Measurements from ENCODE around the gene AHNAK.

Gene AHNAK

GRCh38 chr11:62401811-62402210 is 144.8 kb downstream of the AHNAK start:
- no peaks in the 10 kb centered on the region for H3K36me3 ChIP-seq (replicated peaks)

GRCh38 chr11:62401356-62401755 is 145.2 kb downstream of the AHNAK start:
- no peak for DNase-seq (ENCODE audit: low spot score in 2 of 2)
- Histone ChIP-seq H3K27me3 (ENCODE audit: low read depth) (no peaks in the 10 kb centered on the region), H3K9me3 (no peaks in the 10 kb centered on the region), H3K36me3 (replicated peaks) (no peaks in the 10 kb centered on the region), H3K4me3 (no peak overlapping the region), H3K4me1 (no peaks in the 10 kb centered on the region)
- in situ Hi-C loops (cut with MboI; ENCODE audit: low sequenced_read_pairs): no loop called here

More at GRCh38 chr11:62401811-62402210, 144.8 kb downstream of the AHNAK start:
- in situ Hi-C loops (cut with MboI; ENCODE audit: low sequenced_read_pairs): no loop called here
- H3K4me1 ChIP-seq: no peaks in the 10 kb centered on the region
- no peaks in the 10 kb centered on the region for H3K9me3 ChIP-seq
- no peak overlapping the region for H3K4me3 ChIP-seq
- no peaks in the 10 kb centered on the region for H3K27me3 ChIP-seq (ENCODE audit: low read depth)
- no peak for DNase-seq (ENCODE audit: low spot score in 2 of 2)

DNA sequence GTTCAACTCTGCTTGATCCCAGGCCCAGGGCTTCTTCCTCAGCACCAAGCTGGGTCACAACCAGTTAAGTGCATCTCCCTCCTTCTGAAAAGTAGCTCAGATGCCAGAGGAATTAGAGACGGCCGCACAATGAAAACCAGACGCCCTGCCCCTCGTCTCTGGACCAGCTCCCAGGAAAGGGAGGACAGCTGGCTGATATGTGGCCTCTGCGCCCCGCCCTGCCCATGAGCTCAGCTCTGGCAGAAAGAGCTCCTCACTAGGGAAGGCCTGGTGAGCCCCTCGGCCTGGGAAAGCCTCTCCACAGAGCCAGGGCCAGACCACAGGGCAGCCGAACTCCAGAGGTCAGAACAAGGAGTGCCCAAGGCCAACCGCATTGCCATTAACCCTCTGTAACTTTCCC is 145.8 kb downstream of the AHNAK start:
- in situ Hi-C loops (cut with MboI; ENCODE audit: low sequenced_read_pairs): no loop called here
- no peaks in the 10 kb centered on the region for H3K9me3 ChIP-seq
- no peaks in the 10 kb centered on the region for H3K36me3 ChIP-seq (replicated peaks)
- H3K27me3 ChIP-seq (ENCODE audit: low read depth): no peaks in the 10 kb centered on the region
- no peak overlapping the region for H3K4me3 ChIP-seq
- H3K4me1 ChIP-seq: no peaks in the 10 kb centered on the region
- DNase-seq (ENCODE audit: low spot score in 2 of 2): no peak

DNA sequence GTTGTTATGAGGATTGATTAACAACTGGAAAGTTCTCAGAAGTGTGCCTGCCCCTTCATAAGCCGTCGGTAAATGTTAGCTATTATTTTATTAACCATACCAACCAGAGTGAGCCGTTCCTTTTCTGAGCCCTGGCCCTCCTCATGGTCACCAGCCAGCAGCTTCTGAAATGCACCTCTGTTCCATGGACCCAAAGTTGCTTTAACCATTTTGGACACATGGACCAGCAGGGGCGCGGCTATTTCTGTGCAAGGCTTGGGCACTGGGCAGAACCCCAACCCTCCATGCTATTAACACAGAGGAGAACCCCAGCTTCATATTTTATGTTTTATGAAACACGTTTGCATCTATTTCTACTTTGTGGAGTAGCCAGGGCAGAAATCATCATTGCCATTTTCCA is 146.3 kb downstream of the AHNAK start:
- no peak for DNase-seq (ENCODE audit: low spot score in 2 of 2)
- no peak overlapping the region for H3K4me3 ChIP-seq
- no peaks in the 10 kb centered on the region for H3K27me3 ChIP-seq (ENCODE audit: low read depth)
- H3K36me3 ChIP-seq (replicated peaks): no peaks in the 10 kb centered on the region
- no peaks in the 10 kb centered on the region for H3K9me3 ChIP-seq
- no peaks in the 10 kb centered on the region for H3K4me1 ChIP-seq
- in situ Hi-C loops (cut with MboI; ENCODE audit: low sequenced_read_pairs): no loop called here

DNA sequence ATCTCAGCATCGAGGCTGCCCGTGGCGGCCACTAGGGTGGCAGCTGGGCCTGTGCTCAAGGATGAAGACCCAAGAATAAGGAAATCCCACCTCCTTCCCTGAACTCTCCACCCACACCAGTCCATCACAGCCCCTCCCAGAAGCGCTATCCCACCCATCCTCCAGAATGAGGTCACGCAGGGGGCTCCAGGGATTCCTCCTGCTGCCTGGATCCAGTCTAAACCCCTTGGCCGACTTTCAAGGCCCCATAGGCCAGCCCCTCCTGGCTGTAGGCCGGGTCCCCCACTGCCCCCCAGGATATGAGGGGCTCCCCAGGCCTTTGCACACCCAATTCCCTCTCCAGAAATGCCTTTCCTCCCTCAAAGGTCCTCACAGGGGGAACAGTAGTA is 146.7 kb downstream of the AHNAK start:
- Histone ChIP-seq H3K36me3 (replicated peaks) (no peaks in the 10 kb centered on the region), H3K9me3 (no peaks in the 10 kb centered on the region), H3K4me1 (no peaks in the 10 kb centered on the region), H3K4me3 (no peak overlapping the region), H3K27me3 (ENCODE audit: low read depth) (no peaks in the 10 kb centered on the region)
- in situ Hi-C loops (cut with MboI; ENCODE audit: low sequenced_read_pairs): loop anchor here (10.0 kb wide), 1 partner anchor 295 kb away; no protein-coding TSS in a partner anchor
- DNase-seq (ENCODE audit: low spot score in 2 of 2): no peak

DNA sequence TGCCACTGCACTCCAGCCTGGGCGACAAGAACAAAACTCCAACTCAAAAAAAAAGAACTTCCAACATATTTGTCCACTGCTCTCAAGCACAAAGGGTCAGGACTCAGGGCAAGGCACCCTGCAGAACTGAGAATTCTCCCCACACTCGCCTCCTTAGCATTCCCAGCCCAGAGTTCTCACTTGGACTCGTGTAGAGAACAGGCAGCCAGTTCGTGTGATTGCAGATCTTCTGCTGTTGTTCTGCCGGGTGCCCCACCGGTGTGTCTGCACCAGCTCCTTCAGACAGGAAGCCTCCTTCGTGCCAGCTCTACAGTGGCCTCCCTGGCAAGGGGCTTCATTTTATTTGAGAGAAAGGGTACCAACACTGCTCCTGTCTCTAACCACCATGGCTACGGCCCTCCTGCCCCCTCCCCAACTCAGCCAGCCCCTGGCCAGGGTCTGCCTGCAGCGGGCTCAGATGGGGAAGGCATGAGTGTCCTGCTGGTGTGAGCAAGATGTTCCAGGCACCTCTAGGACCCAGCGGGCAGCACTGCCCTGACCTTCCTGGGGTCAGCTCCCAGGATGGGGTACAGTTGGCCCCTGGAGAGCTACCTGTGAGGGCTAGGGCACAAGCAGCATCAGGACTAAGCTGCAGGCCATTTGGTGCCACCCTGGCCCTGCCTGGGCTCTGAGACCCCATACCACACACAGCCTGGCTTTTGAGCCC is 147.3 kb downstream of the AHNAK start:
- no peak for DNase-seq (ENCODE audit: low spot score in 2 of 2)
- Histone ChIP-seq H3K4me3 (no peak overlapping the region), H3K4me1 (no peaks in the 10 kb centered on the region), H3K9me3 (no peaks in the 10 kb centered on the region), H3K27me3 (ENCODE audit: low read depth) (no peaks in the 10 kb centered on the region), H3K36me3 (replicated peaks) (no peaks in the 10 kb centered on the region)
- in situ Hi-C loops (cut with MboI; ENCODE audit: low sequenced_read_pairs): loop anchor here (10.0 kb wide), 1 partner anchor 295 kb away; no protein-coding TSS in a partner anchor

DNA sequence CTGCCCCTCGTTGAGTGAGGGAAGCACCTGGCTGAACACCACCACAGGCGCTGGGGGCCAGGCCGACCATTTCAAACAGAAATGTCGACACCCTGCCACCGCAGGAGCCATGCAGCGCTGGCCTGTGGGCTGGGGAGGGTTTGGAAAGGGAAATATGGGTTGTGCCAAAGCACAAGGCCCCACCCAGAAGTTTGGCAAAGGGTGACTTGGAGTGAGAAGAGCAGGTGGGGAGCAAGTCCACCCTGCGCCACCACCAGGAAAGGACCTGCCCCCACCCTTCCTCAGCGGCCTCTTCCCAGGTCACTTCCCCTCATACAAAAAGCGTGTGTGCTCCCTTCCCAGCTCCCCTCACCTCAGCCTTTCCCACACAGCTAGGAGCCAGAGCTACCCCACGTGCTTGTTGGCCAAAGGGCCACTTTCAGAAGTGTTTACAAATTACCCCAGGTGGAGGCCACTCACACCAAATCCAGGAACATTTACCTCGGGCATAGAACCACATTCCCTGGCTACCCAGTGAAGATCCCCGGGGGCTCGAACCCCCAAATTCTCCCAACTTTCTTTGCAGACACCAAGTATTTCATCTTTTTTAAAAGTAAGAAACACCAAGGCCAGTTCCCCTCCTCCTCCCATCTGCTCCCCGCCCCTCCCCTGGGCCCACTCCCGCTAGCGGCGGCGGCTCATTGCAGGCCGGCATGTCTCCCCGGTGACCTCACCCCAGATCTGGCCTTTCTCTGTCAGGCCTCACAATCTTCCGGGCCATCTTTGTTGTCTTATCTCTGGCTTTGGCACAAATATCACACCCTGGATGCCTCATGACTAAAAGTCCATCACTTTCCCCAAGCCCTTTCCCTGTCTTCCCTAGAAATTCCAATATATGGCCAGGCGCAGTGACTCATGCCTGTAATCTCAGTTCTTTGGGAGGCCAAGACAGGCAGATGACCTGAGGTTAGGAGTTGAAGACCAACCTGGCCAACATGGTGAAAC is 148.3 kb downstream of the AHNAK start:
- H3K4me1 ChIP-seq: no peaks in the 10 kb centered on the region
- H3K27me3 ChIP-seq (ENCODE audit: low read depth): no peaks in the 10 kb centered on the region
- no peak overlapping the region for H3K4me3 ChIP-seq
- in situ Hi-C loops (cut with MboI; ENCODE audit: low sequenced_read_pairs): loop anchor here (10.0 kb wide), 1 partner anchor 296 kb away; no protein-coding TSS in a partner anchor
- H3K9me3 ChIP-seq: no peaks in the 10 kb centered on the region
- DNase-seq (ENCODE audit: low spot score in 2 of 2): no peak
- H3K36me3 ChIP-seq (replicated peaks): no peaks in the 10 kb centered on the region

GRCh38 chr11:62395885-62396551 is 150.6 kb downstream of the AHNAK start:
- H3K4me3 ChIP-seq: no peak overlapping the region
- no peaks in the 10 kb centered on the region for H3K4me1 ChIP-seq
- peaks cover 4% of the 10 kb centered on the region for H3K36me3 ChIP-seq (replicated peaks)
- in situ Hi-C loops (cut with MboI; ENCODE audit: low sequenced_read_pairs): loop anchor here (10.0 kb wide), 1 partner anchor 299 kb away; no protein-coding TSS in a partner anchor
- DNase-seq (ENCODE audit: low spot score in 2 of 2): no peak
- no peaks in the 10 kb centered on the region for H3K27me3 ChIP-seq (ENCODE audit: low read depth)
- no peaks in the 10 kb centered on the region for H3K9me3 ChIP-seq

DNA sequence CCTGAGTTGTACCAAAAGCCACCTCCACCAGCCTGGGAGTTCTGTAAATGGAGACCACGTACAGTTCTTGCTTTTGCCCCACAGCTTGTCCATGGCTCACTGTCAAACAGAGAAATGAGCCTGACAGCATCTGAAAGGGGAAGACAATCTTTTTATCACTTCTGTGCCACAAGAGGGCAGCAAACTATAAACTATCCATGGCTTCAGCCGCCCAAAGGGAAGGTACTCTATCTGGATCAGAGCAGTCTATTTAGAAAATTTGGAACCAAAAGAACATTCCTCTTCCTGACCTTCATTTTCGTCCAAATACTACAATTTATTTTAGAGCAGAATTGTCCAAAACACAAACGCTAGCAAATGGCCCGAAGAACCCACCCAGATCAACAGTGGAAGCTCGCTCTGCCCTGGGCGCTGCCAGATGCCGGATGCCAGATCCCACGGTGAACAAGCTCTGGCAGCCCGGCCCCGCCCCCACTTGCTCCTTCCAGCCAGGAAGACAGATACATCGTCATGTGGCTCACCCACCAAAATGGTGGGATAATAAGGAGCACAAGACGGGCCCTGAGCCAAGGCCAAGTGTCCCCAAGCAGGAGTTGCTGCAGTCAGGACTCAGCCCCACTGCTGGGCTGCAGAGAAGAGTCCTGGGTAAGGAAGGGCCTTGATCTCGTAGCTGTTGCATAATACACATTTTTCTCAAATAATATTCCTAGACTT is 151.6 kb downstream of the AHNAK start:
- Histone ChIP-seq H3K27me3 (ENCODE audit: low read depth) (no peaks in the 10 kb centered on the region), H3K9me3 (no peaks in the 10 kb centered on the region), H3K36me3 (replicated peaks) (peaks cover 4% of the 10 kb centered on the region), H3K4me1 (no peaks in the 10 kb centered on the region), H3K4me3 (no peak overlapping the region)
- in situ Hi-C loops (cut with MboI; ENCODE audit: low sequenced_read_pairs): loop anchor here (10.0 kb wide), 1 partner anchor 300 kb away; no protein-coding TSS in a partner anchor
- DNase-seq (ENCODE audit: low spot score in 2 of 2): peak; percentile 63 to 70

GRCh38 chr11:62393735-62394134 is 152.9 kb downstream of the AHNAK start:
- Histone ChIP-seq H3K4me3 (no peak overlapping the region), H3K36me3 (replicated peaks) (peaks cover 4% of the 10 kb centered on the region), H3K9me3 (no peaks in the 10 kb centered on the region), H3K27me3 (ENCODE audit: low read depth) (no peaks in the 10 kb centered on the region), H3K4me1 (no peaks in the 10 kb centered on the region)
- DNase-seq (ENCODE audit: low spot score in 2 of 2): no peak
- in situ Hi-C loops (cut with MboI; ENCODE audit: low sequenced_read_pairs): loop anchor here (10.0 kb wide), 1 partner anchor 301 kb away; no protein-coding TSS in a partner anchor

DNA sequence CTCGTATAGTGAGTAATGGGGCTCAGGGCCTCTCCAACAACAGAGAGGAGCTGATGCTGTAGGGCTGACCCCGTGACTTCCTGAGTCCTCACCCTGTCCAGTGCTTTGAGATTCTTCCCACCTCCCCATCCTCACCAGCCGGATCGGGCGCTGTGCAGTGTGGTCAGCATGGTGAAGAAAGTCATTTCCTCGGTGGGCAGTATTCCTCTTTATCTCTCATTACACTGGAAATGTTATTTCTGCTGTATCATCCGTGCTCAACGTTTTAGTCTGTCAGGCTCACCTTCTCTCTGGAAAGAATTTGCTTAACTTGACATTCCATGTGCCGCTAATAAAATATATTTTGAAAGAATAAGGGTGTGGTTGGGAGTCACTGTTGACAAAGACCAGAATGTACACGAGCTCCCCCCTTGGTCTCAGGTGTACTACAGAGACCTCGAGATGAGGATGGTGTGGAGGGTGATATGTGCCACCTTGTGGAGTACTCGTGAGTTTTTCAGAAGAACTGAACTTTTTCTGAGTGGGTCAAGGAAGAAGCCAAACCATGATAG is 153.5 kb downstream of the AHNAK start:
- Histone ChIP-seq H3K36me3 (replicated peaks) (peaks cover 4% of the 10 kb centered on the region), H3K4me3 (no peak overlapping the region), H3K27me3 (ENCODE audit: low read depth) (no peaks in the 10 kb centered on the region), H3K4me1 (no peaks in the 10 kb centered on the region), H3K9me3 (no peaks in the 10 kb centered on the region)
- in situ Hi-C loops (cut with MboI; ENCODE audit: low sequenced_read_pairs): loop anchor here (10.0 kb wide), 1 partner anchor 302 kb away; no protein-coding TSS in a partner anchor
- DNase-seq (ENCODE audit: low spot score in 2 of 2): no peak

GRCh38 chr11:62392506-62392905 is 154.1 kb downstream of the AHNAK start:
- Histone ChIP-seq H3K27me3 (ENCODE audit: low read depth) (no peaks in the 10 kb centered on the region), H3K36me3 (replicated peaks) (peaks cover 4% of the 10 kb centered on the region), H3K4me3 (no peak overlapping the region), H3K4me1 (no peaks in the 10 kb centered on the region), H3K9me3 (no peaks in the 10 kb centered on the region)
- DNase-seq (ENCODE audit: low spot score in 2 of 2): no peak
- in situ Hi-C loops (cut with MboI; ENCODE audit: low sequenced_read_pairs): loop anchor here (10.0 kb wide), 1 partner anchor 302 kb away; no protein-coding TSS in a partner anchor

All from HAP-1 (cell line).